HG03108 (cell line): ENCODE results near the gene FOXO4.

ENCODE experiments used
- ATAC-seq: cut with Tn5 transposase; IDR thresholded peaks from one replicate; pipeline ENCODE4 v1.9.1; 2021; ENCODE audit warnings: moderate library complexity; ENCODE audit not compliant: unreplicated experiment

FOXO4 gene

GRCh38 chrX:71131510-71131909 is 35.9 kb downstream of the FOXO4 start:
- no peak for ATAC-seq

DNA sequence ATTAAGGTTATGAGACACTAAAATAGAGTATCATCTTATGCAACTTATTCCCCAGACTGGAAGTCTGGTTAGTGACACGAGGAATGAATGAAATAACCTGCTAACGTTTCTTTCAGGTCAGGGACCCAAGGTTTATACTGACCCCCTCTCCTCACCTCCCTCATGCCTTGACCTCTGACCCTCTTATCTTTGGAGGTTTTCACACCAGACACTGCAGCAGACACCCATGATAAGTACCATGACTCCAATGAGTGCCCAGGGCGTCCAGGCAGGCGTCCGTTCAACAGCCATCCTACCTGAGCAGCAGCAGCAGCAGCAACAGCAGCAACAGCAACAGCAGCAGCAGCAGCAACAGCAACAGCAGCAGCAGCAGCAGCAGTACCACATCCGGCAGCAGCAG is 44.8 kb downstream of the FOXO4 start:
- no peak for ATAC-seq

DNA sequence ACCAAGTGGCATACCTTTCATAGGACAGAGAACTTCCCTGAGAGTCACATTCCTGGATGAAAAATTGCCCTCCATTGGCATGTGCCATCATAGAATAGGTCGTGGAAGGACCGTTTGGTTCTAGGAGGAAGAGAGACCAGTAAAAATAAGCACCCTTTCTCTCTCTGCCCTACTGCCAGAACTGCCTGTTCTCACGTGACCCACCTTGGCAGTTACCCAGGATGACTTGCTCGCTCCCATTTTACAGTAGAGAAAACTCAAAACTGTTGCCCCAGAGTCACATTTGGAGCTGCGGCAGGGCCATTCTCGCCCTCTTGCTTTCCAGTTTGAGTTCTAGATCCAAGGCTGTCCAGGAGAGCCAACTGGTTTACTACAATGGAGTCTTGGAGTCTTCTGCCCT is 47.9 kb downstream of the FOXO4 start:
- ATAC-seq = no peak

GRCh38 chrX:71144651-71145050 is 49.0 kb downstream of the FOXO4 start, which contains the start of gene NLGN3:
Gene NLGN3 (plus strand): TSS chrX:71144841. CDS start chrX:71147750, 2,909 bp downstream.
- no peak for ATAC-seq

DNA sequence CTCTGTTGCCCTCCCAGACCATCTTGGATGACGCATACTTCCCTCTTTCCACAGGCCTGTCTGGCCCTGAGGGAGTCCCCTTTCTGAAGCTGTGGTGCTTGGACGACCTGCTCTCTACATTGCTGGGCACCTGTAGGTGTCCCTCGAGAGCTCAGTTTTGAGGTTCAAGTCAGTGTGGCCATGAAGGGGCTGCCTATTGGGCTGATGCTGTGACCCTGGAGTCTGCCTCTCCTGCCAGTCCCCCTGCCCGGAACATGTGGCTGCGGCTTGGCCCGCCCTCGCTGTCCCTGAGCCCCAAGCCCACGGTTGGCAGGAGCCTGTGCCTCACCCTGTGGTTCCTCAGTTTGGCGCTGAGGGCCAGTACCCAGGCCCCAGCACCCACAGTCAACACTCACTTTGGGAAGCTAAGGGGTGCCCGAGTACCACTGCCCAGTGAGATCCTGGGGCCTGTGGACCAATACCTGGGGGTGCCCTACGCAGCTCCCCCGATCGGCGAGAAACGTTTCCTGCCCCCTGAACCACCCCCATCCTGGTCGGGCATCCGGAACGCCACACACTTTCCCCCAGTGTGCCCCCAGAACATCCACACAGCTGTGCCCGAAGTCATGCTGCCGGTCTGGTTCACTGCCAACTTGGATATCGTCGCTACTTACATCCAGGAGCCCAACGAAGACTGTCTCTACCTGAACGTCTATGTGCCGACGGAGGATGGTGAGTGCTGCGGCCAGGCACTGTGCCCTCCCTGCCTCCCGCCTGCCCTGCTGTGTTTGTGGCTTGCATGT is 52.0 kb downstream of the FOXO4 start:
- ATAC-seq = no peak

- no peak for ATAC-seq
Observed at GRCh38 chrX:71148278-71148663, 52.6 kb downstream of the FOXO4 start.

GRCh38 chrX:71151366-71151765 is 55.7 kb downstream of the FOXO4 start:
- ATAC-seq = no peak
